Activated T-cell treated with anti-CD3 and anti-CD28 coated beads, Interleukin-2, amount 50 U/mL, for 4 hours (primary cell): ENCODE data around the gene METTL13. TPM values are rescaled to one million over a fixed set of nuclear protein-coding genes. Genes with fewer than 3 reads are reported as not detected.
A peak's percentile ranks its signal among the peaks of the same experiment; 100 is the strongest.

Source experiments
- ATAC-seq, 2 donors: fragments of 200-7000 bp; cut with Tn5 transposase; one replicate each; pipeline ENCODE4 v1.10.0; 2021
- DNase-seq: peaks from one replicate; pipeline ENCODE4 v3.0.0-alpha.2; 2020
- H3K27me3 Mint-ChIP-seq: one replicate; pipeline ENCODE4 v1.8.0; 2021; ENCODE audit warnings: low read depth, mixed read lengths
- H3K36me3 Mint-ChIP-seq: one replicate; pipeline ENCODE4 v1.8.0; 2022; ENCODE audit warnings: mixed read lengths; ENCODE audit not compliant: insufficient read depth
- H3K4me1 Mint-ChIP-seq: one replicate; pipeline ENCODE4 v1.8.0; 2021; ENCODE audit warnings: low read depth, mixed read lengths
- H3K4me3 Mint-ChIP-seq: one replicate; pipeline ENCODE4 v1.8.0; 2021; ENCODE audit warnings: mild to moderate bottlenecking, moderate library complexity, mixed read lengths
- H3K9me3 Mint-ChIP-seq: one replicate; pipeline ENCODE4 v1.8.0; 2021; ENCODE audit warnings: mixed read lengths
- total RNA-seq, 3 donors: library from RNA; stranded (reverse); gene quantifications; one replicate each; pipeline ENCODE4 v1.2.1, GENCODE V29; 2021

METTL13 gene
- 10 to 100 TPM; 68.6 to 83.3 (median 77.7) TPM for total RNA-seq

GRCh38 chr1:171781176-171781875 lies at the start of gene METTL13:
Gene METTL13 (plus strand): TSS chr1:171781660. CDS start chr1:171781968, 308 bp downstream.
- no peaks in the 10 kb centered on the region for H3K9me3 Mint-ChIP-seq
- H3K27me3 Mint-ChIP-seq = peaks cover 2% of the 10 kb centered on the region
- DNase-seq (peak; percentile 97), ATAC-seq (peak; percentile 96 to 97)
- H3K4me3 Mint-ChIP-seq = peak within 1 kb of the TSS; percentile 99
- H3K4me1 Mint-ChIP-seq = peaks cover 53% of the 10 kb centered on the region
- peaks cover 25% of the 10 kb centered on the region for H3K36me3 Mint-ChIP-seq

- peaks cover 23% of the 10 kb centered on the region for H3K36me3 Mint-ChIP-seq
- peaks cover 44% of the 10 kb centered on the region for H3K4me1 Mint-ChIP-seq
- H3K27me3 Mint-ChIP-seq = no peaks in the 10 kb centered on the region
- H3K9me3 Mint-ChIP-seq = no peaks in the 10 kb centered on the region
- H3K4me3 Mint-ChIP-seq = no peak overlapping the region
- ATAC-seq (no peak), DNase-seq (no peak)
Observed at GRCh38 chr1:171736196-171736595, 45.3 kb upstream of the METTL13 start.

- Mint-ChIP-seq H3K9me3 (no peaks in the 10 kb centered on the region), H3K4me1 (peaks cover 62% of the 10 kb centered on the region), H3K27me3 (no peaks in the 10 kb centered on the region), H3K4me3 (peak overlapping the region; percentile 98), H3K36me3 (peaks cover 19% of the 10 kb centered on the region)
- ATAC-seq (no peak), DNase-seq (no peak)
Observed at GRCh38 chr1:171738911-171739310, 42.5 kb upstream of the METTL13 start.

GRCh38 chr1:171739656-171740055 lies 41.8 kb upstream of the METTL13 start:
- Mint-ChIP-seq H3K9me3 (no peaks in the 10 kb centered on the region), H3K4me1 (peaks cover 62% of the 10 kb centered on the region)

GRCh38 chr1:171740356-171740863 lies 41.0 kb upstream of the METTL13 start:
- peaks cover 16% of the 10 kb centered on the region for H3K36me3 Mint-ChIP-seq

More at GRCh38 chr1:171739656-171740055, 41.8 kb upstream of the METTL13 start:
- H3K36me3 Mint-ChIP-seq = peaks cover 19% of the 10 kb centered on the region
- no peak for ATAC-seq
- no peak for DNase-seq
- no peaks in the 10 kb centered on the region for H3K27me3 Mint-ChIP-seq
- H3K4me3 Mint-ChIP-seq = peak overlapping the region; percentile 98

GRCh38 chr1:171740987-171741871 lies 40.2 kb upstream of the METTL13 start:
- Mint-ChIP-seq H3K27me3 (no peaks in the 10 kb centered on the region), H3K36me3 (peaks cover 12% of the 10 kb centered on the region), H3K4me3 (peak overlapping the region; percentile 98), H3K9me3 (no peaks in the 10 kb centered on the region), H3K4me1 (peaks cover 58% of the 10 kb centered on the region)
- peak; percentile 22 for DNase-seq
- ATAC-seq = peak; percentile 9 to 16

More at GRCh38 chr1:171740356-171740863, 41.0 kb upstream of the METTL13 start:
- no peaks in the 10 kb centered on the region for H3K27me3 Mint-ChIP-seq
- ATAC-seq = no peak
- H3K9me3 Mint-ChIP-seq = no peaks in the 10 kb centered on the region
- no peak for DNase-seq
- H3K4me1 Mint-ChIP-seq = peaks cover 60% of the 10 kb centered on the region
- peak overlapping the region; percentile 98 for H3K4me3 Mint-ChIP-seq

GRCh38 chr1:171741872-171742576 lies 39.4 kb upstream of the METTL13 start, which contains the start of gene VAMP4:
Gene VAMP4 (minus strand): TSS chr1:171742065. CDS start chr1:171738414, 3,651 bp downstream.
- peaks cover 56% of the 10 kb centered on the region for H3K4me1 Mint-ChIP-seq
- H3K9me3 Mint-ChIP-seq = no peaks in the 10 kb centered on the region
- H3K27me3 Mint-ChIP-seq = no peaks in the 10 kb centered on the region
- H3K36me3 Mint-ChIP-seq = peaks cover 5% of the 10 kb centered on the region
- DNase-seq (peak; percentile 84), ATAC-seq (peak; percentile 92 to 95)
- H3K4me3 Mint-ChIP-seq = peak within 1 kb of the TSS; percentile 98

GRCh38 chr1:171742577-171742922 lies 38.9 kb upstream of the METTL13 start:
- peaks cover 55% of the 10 kb centered on the region for H3K4me1 Mint-ChIP-seq
- peak; percentile 3 to 4 for ATAC-seq
- peak; percentile 9 for DNase-seq
- H3K9me3 Mint-ChIP-seq = no peaks in the 10 kb centered on the region
- H3K27me3 Mint-ChIP-seq = no peaks in the 10 kb centered on the region
- H3K4me3 Mint-ChIP-seq = peak overlapping the region; percentile 98
- H3K36me3 Mint-ChIP-seq = peaks cover 5% of the 10 kb centered on the region

GRCh38 chr1:171743081-171743870 lies 38.2 kb upstream of the METTL13 start:
- ATAC-seq (peak; percentile 19 to 38), DNase-seq (peak; percentile 9)
- Mint-ChIP-seq H3K4me3 (peak overlapping the region; percentile 98), H3K36me3 (peaks cover 3% of the 10 kb centered on the region), H3K27me3 (no peaks in the 10 kb centered on the region), H3K4me1 (peaks cover 54% of the 10 kb centered on the region), H3K9me3 (no peaks in the 10 kb centered on the region)

- H3K4me1 Mint-ChIP-seq = peaks cover 37% of the 10 kb centered on the region
- ATAC-seq (no peak), DNase-seq (no peak)
- no peaks in the 10 kb centered on the region for H3K27me3 Mint-ChIP-seq
- no peak overlapping the region for H3K4me3 Mint-ChIP-seq
- H3K9me3 Mint-ChIP-seq = no peaks in the 10 kb centered on the region
- H3K36me3 Mint-ChIP-seq = no peaks in the 10 kb centered on the region
Observed at GRCh38 chr1:171744986-171745385, 36.5 kb upstream of the METTL13 start.

GRCh38 chr1:171748651-171749050 lies 32.8 kb upstream of the METTL13 start:
- Mint-ChIP-seq H3K9me3 (no peaks in the 10 kb centered on the region), H3K4me3 (no peak overlapping the region), H3K36me3 (no peaks in the 10 kb centered on the region), H3K27me3 (no peaks in the 10 kb centered on the region), H3K4me1 (peaks cover 6% of the 10 kb centered on the region)
- ATAC-seq (no peak), DNase-seq (no peak)

- H3K9me3 Mint-ChIP-seq = no peaks in the 10 kb centered on the region
- no peaks in the 10 kb centered on the region for H3K4me1 Mint-ChIP-seq
- H3K36me3 Mint-ChIP-seq = no peaks in the 10 kb centered on the region
- no peak overlapping the region for H3K4me3 Mint-ChIP-seq
- H3K27me3 Mint-ChIP-seq = no peaks in the 10 kb centered on the region
- ATAC-seq (no peak), DNase-seq (no peak)
Observed at GRCh38 chr1:171751221-171751620, 30.2 kb upstream of the METTL13 start.

- no peak for DNase-seq
- H3K4me1 Mint-ChIP-seq = no peaks in the 10 kb centered on the region
- H3K27me3 Mint-ChIP-seq = peaks cover 5% of the 10 kb centered on the region
- ATAC-seq = no peak
- H3K9me3 Mint-ChIP-seq = no peaks in the 10 kb centered on the region
- H3K36me3 Mint-ChIP-seq = no peaks in the 10 kb centered on the region
- no peak overlapping the region for H3K4me3 Mint-ChIP-seq
Observed at GRCh38 chr1:171753182-171753581, 28.3 kb upstream of the METTL13 start.
